ENCODE results near the gene CMTM4.
A peak's percentile ranks its signal among the peaks of the same experiment; 100 is the strongest.

The CMTM4 gene

DNA sequence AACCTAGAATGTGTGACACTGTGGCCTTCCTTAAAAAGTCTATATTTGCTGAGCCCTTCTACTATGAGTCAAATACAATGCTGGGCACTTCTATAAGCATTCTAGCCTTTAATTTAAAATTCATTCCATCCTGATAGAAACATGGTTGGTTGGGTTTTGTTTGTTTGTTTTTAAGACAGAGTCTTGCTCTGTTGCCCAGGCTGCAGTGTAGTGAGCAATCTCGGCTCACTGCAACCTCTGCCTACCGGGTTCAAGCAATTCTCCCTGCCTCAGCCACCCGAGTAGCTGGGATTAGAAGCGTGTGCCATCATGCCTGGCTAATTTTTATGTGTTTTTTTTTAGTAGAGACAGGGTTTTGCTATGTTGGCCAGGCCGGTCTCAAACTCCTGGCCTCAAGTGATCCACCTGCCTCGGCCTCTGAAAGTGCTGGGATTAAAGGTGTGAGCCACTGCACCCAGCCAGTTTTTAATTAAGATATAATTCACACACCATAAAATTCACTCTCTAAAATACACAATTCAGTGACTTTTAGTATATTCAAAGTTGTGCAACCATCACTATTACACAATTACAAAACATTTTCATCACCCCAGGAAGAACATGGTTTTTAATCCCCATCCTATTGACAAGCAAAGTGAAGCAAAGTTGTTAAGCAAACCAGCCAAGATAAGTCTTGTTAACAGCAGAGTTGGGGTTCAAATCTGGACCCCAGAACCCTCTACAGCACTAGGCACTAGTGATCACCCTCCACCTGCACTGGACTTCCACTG, 42.8 kb downstream of the CMTM4 start:
- Mint-ChIP-seq H3K27me3 (peaks cover 36% of the 10 kb centered on the region), H3K27ac (no peak overlapping the region)

DNA sequence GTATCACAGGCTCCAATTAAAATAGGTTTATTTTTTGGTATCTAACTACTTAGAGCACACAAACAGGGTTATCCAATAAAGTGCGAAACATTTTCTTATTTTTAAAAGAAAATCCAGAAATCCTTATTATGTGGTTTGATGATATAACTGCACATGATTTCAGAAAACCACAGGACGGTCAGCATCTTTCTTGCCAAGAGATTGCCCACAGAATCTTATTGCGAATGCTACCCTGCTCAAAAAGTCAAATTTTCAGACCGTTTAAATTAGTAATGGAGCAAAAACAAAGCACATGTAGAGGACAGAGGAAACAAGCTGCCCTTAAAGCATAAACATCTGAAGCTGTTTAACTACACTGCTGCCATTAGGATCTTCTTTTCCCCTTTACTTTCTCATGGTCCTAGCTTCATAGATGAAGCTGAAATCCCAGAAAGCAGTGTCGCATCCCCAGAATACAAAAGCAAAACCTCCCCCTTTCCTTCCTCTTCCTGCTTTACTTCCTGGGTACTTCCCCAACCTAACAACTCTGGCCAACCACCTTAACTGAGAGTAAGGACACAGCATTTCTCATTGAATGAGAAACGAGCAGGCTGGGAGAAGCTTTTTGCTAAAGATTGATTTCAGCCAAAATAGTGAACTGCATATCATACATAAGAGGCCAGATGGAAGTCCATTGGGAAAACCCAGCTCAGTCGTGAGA, 43.7 kb downstream of the CMTM4 start:
- H3K4me1 Mint-ChIP-seq, result peaks cover 18% of the 10 kb centered on the region
- H3K36me3 Mint-ChIP-seq, result no peaks in the 10 kb centered on the region
- H3K9me3 Mint-ChIP-seq, result no peaks in the 10 kb centered on the region
- no peak overlapping the region for H3K27ac Mint-ChIP-seq
- H3K4me3 Mint-ChIP-seq, result no peak overlapping the region
- DNase-seq, result no peak
- CTCF ChIA-PET, result interaction anchor here (1.0 to 3.6 kb wide), 3 partner anchors 9 to 215 kb away, joined by 3 to 28 read pairs (median 6); no protein-coding TSS in a partner anchor
- peaks cover 30% of the 10 kb centered on the region for H3K27me3 Mint-ChIP-seq

More for the DNA sequence above, 42.8 kb downstream of the CMTM4 start:
- Mint-ChIP-seq H3K4me1 (peaks cover 22% of the 10 kb centered on the region), H3K36me3 (no peaks in the 10 kb centered on the region), H3K9me3 (no peaks in the 10 kb centered on the region), H3K4me3 (no peak overlapping the region)
- CTCF ChIA-PET, result interaction anchor here (1.3 to 3.6 kb wide), 2 partner anchors 8 to 214 kb away, joined by 3 to 28 read pairs; no protein-coding TSS in a partner anchor
- DNase-seq, result no peak

DNA sequence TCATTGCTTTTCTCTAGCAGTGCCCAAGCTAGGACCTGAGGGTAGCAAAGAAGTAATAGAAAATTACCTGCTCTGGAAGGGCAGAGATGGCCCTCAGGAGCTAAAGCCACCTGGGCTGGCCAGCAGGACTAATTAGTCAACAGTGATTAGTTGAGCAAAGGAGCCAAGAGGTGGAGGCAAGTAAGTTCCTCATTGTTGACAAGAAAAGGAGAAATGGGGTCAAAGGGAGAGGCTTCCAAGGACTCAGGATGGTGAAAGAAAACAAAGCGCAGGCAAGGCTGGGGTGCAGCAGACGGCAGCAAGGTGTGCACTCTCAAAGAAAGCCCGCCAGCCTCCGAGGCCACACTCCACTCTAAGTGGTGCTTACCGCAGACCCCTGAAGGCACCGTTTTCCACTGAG, 44.6 kb downstream of the CMTM4 start:
- CTCF ChIA-PET, result interaction anchor here (1.0 to 3.6 kb wide), 13 partner anchors 10 to 261 kb away, joined by 3 to 28 read pairs (median 7); no protein-coding TSS in a partner anchor
- Mint-ChIP-seq H3K4me3 (no peak overlapping the region), H3K9me3 (no peaks in the 10 kb centered on the region), H3K36me3 (no peaks in the 10 kb centered on the region), H3K27me3 (peaks cover 26% of the 10 kb centered on the region), H3K27ac (no peak overlapping the region), H3K4me1 (peaks cover 18% of the 10 kb centered on the region)
- DNase-seq, result no peak

DNA sequence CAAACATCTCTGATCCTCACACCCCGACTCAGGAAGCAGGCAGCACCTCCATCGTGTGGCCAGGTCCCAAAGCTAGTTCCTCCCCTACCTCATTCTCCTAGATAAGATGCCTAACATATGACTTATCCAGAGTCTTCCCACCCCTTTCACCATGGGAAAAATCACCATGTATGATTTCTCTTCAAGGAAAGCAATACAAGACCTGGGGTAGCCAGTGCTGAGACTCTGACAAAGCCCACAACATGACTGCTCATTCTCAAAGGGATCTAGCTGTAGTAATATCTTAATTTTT, 45.1 kb downstream of the CMTM4 start:
- H3K27me3 Mint-ChIP-seq, result peaks cover 26% of the 10 kb centered on the region
- peaks cover 18% of the 10 kb centered on the region for H3K4me1 Mint-ChIP-seq
- no peaks in the 10 kb centered on the region for H3K9me3 Mint-ChIP-seq
- no peak overlapping the region for H3K27ac Mint-ChIP-seq
- no peaks in the 10 kb centered on the region for H3K36me3 Mint-ChIP-seq
- CTCF ChIA-PET, result interaction anchor here (0.7 to 3.6 kb wide), 25 partner anchors 8 to 261 kb away, joined by 3 to 28 read pairs (median 6); no protein-coding TSS in a partner anchor
- no peak for DNase-seq
- no peak overlapping the region for H3K4me3 Mint-ChIP-seq

DNA sequence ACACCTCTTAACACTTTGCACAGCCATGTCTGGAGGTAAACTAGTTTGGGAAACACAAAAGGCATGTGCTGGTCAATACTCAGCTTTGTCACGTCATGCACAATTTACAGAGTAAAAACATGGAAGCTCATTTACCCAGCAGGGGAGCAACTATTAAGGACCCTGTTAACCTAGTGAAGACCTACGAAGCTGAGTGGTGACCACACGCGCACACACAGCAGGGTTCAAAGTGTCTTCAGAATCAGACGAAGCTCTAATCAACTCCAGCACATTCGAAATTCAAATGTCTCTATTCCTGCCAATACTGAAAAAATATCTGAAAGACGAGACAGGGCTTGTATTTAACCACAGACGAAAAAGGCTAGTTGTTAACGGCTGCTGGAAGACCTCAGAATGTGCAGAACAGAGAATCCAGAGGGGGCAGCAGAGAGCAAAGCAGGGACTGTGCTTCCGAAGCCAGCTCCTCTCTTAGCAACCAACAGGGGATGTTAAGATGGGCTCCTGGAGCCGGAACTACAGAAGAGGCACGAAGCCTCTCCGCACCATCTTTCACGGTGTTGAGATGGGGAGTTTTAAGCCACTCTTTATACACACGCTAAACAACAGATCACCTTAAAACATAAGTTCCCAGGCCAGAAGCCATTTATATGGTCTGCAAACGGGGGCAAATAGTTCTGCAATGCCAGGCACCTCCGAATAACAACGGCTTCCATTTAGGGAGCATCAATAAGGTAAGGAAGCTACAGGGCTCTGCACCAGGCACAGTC, 45.7 kb downstream of the CMTM4 start:
- Mint-ChIP-seq H3K27me3 (peaks cover 26% of the 10 kb centered on the region), H3K36me3 (no peaks in the 10 kb centered on the region), H3K4me1 (peaks cover 18% of the 10 kb centered on the region), H3K9me3 (no peaks in the 10 kb centered on the region), H3K4me3 (peak overlapping the region; percentile 17), H3K27ac (no peak overlapping the region)
- DNase-seq, result peak; percentile 89
- CTCF ChIA-PET, result interaction anchor here (0.7 to 3.6 kb wide), 30 partner anchors 8 to 260 kb away, joined by 3 to 28 read pairs (median 4); no protein-coding TSS in a partner anchor

DNA sequence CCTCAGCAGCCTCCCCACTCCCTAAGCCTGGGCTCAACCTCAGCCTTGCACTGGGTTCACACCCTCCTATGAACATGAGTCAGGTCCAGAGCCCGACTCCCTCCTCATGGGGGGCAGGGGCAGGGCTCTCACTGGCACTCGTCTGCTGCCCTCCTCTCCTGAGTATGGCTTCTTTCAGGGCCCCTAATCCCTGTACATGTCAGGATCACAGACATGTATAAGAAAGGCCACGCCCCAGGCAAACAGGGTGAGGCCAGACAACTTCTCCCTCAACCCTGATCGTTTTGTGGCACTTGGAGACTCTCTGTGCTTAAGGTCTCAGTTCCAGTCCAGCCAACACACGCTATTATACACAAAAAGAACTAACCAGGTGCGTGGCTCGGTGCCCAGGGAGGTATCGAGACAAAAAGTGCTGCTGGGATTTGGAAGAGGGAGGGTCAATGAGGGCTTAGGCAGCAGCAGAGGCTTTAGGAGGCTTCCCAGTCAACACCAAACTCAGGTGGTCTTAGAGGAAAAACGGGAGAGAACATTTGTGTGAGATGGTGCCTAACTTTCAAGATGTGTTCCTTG, 46.8 kb downstream of the CMTM4 start:
- H3K36me3 Mint-ChIP-seq, result no peaks in the 10 kb centered on the region
- DNase-seq, result no peak
- no peaks in the 10 kb centered on the region for H3K9me3 Mint-ChIP-seq
- peaks cover 18% of the 10 kb centered on the region for H3K4me1 Mint-ChIP-seq
- H3K27me3 Mint-ChIP-seq, result peaks cover 20% of the 10 kb centered on the region
- no peak overlapping the region for H3K27ac Mint-ChIP-seq
- H3K4me3 Mint-ChIP-seq, result no peak overlapping the region
- CTCF ChIA-PET, result interaction anchor here (0.9 to 2.1 kb wide), 9 partner anchors 9 to 218 kb away, joined by 3 to 11 read pairs (median 7); no protein-coding TSS in a partner anchor

DNA sequence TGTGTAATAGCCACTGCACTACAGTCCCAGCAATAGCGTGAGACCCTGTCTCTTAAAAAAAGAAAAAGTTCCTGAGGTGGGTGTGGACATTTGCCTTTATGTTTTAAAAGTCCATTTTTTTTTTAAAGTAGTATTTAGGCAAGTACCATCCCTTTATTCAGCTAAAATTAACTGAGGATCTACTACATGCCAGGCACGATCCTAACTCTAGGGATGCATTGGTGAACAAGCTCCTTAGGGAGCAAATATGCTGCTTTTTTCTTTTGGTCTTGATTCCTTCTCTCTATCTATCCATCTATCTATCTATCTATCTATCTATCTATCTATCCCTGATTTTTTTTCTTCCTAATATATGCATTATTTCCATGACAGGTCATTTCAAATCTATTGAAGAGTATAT, 47.4 kb downstream of the CMTM4 start:
- Mint-ChIP-seq H3K4me3 (no peak overlapping the region), H3K9me3 (no peaks in the 10 kb centered on the region), H3K27ac (no peak overlapping the region), H3K27me3 (peaks cover 18% of the 10 kb centered on the region), H3K4me1 (peaks cover 18% of the 10 kb centered on the region), H3K36me3 (no peaks in the 10 kb centered on the region)
- CTCF ChIA-PET, result interaction anchor here (1.2 to 1.4 kb wide), 2 partner anchors 10 to 13 kb away, joined by 5 to 6 read pairs; no protein-coding TSS in a partner anchor
- DNase-seq, result no peak

DNA sequence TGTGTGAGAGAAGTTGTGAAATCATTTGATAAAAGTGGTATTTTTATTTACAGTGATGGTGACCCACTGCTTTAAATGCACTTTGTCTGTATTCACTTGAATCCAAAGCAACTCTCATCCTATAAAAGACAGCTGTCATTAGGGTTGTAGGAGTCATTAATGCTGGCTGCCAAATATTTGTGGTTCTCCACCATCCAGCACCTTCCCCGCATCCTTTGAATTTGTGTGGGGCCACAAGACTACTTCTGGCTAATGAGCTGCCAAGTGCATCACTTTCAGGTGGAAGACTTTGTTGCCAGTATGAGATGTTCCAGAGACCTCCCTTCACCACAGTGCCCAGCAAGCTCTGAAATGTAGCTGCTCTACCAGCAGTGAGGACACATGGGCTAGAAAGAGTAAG, 48.7 kb downstream of the CMTM4 start:
- H3K27me3 Mint-ChIP-seq, result peaks cover 20% of the 10 kb centered on the region

DNA sequence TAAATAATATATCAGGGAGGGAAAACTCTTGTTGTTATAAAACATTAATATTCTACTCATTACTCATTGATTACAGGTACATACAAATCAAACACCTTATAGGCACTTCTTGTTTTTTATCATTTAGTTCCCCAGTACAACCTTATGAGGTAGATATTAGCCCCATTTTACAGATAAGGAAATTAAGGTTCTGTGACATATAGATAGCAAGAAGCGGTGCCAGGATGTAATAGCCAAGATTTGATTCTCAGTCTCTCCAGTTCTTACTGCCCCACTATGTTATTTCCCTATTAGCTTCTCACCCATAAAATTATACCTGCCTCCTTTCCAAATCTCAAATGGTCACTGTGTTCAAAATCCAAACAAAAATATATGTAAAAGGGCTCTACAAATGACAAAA, 55.2 kb downstream of the CMTM4 start:
- Mint-ChIP-seq H3K4me3 (no peak overlapping the region), H3K9me3 (no peaks in the 10 kb centered on the region), H3K36me3 (no peaks in the 10 kb centered on the region), H3K27ac (no peak overlapping the region), H3K27me3 (peaks cover 31% of the 10 kb centered on the region), H3K4me1 (no peaks in the 10 kb centered on the region)
- no peak for DNase-seq
- CTCF ChIA-PET, result no interaction called here

More for the DNA sequence above, 48.7 kb downstream of the CMTM4 start:
- CTCF ChIA-PET, result interaction anchor here (0.9 to 1.4 kb wide), 2 partner anchors 9 to 39 kb away, joined by 3 to 5 read pairs; no protein-coding TSS in a partner anchor
- H3K36me3 Mint-ChIP-seq, result no peaks in the 10 kb centered on the region
- peaks cover 15% of the 10 kb centered on the region for H3K4me1 Mint-ChIP-seq
- no peak for DNase-seq
- no peak overlapping the region for H3K4me3 Mint-ChIP-seq
- no peaks in the 10 kb centered on the region for H3K9me3 Mint-ChIP-seq
- H3K27ac Mint-ChIP-seq, result no peak overlapping the region

DNA sequence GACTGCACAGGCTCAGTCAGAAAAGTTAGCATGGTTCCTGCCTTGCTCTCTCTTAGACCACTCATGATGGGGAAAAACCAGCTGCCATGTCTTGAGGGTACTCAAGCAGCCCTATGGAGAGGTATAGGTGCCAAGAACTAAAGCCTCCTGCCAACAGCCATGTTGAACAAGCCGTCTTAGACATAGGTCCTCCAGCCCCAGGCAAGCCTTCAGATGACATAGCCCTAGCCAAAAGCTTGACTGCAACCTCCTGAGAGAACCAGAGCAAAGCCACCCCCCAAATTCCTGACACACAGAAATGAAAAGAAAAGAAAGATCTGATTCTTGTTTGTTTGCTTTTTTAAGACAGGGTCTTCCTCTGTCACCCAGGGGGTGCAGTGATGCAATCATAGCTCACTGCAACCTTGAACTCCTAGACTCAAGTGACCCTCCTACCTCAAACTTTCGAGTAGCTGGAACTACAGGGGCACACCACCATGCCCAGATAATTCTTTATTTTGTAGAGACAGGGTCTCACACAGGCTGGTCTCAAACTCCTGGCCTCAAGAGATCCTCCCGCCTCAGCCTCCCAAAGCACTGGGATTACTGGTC, 55.7 kb downstream of the CMTM4 start:
- Mint-ChIP-seq H3K27ac (no peak overlapping the region), H3K36me3 (no peaks in the 10 kb centered on the region), H3K27me3 (peaks cover 31% of the 10 kb centered on the region), H3K4me3 (no peak overlapping the region), H3K4me1 (no peaks in the 10 kb centered on the region), H3K9me3 (no peaks in the 10 kb centered on the region)
- DNase-seq, result no peak
- CTCF ChIA-PET, result no interaction called here

DNA sequence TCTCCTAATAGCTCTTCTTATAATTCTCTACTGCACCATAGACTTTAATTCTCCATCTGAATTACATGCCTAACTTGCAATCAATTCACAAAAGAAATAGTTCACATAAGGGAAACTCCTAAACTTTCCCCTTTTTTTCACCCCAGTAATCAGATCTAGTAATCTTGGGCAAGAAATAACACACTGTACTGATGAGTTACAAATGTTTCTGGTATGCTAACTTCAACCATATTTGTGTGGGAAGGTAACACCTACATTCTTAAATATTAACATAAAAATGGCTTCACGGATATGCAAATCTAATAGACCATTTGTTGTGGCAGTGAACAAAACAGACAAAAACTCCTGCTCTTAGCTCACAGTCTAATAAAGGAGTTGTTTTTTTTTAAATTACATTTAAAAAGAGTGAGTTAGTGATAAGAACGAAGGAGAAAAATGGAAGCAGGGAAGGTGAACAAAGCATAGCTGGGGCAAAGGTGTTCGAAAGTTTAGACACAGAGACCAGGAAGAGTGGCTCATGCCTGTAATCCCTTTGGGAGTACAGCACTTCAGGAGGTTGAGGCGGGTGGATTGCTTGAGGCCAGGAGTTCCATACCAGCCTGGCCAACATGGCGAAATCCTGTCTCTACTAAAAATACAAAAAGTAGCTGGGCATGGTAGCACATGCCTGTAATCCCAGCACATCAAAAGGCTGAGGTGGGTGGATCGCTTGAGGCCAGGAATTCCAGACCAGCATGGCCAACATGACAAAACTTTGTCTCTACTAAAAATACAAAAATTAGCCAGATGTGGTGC, 57.3 kb downstream of the CMTM4 start:
- Mint-ChIP-seq H3K27me3 (peaks cover 35% of the 10 kb centered on the region), H3K27ac (no peak overlapping the region), H3K36me3 (no peaks in the 10 kb centered on the region), H3K4me3 (no peak overlapping the region), H3K4me1 (no peaks in the 10 kb centered on the region), H3K9me3 (no peaks in the 10 kb centered on the region)
- DNase-seq, result no peak
- CTCF ChIA-PET, result interaction anchor here (2.1 kb wide), 1 partner anchor 9 kb away, joined by 5 read pairs; no protein-coding TSS in a partner anchor

DNA sequence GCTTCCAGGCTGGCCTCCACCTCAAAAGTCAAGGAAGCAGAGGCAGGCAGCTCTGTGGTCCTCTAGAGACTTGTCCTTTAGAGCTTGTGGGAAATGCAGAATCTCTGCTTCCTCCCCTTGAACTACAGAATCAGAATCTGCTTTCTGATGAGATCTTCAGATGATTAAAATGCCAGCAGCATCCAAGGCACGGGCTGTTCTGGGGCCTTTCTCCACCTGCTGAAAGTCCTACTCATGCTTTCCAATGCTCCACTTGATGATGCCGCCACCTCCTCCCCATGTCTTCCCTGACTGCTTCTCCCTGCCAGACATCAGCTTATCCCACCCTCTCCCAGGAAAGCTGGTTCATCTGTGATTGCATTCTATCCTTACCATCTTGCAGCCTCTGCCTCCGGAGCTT, 58.7 kb downstream of the CMTM4 start:
- H3K9me3 Mint-ChIP-seq, result no peaks in the 10 kb centered on the region
- peaks cover 31% of the 10 kb centered on the region for H3K27me3 Mint-ChIP-seq

DNA sequence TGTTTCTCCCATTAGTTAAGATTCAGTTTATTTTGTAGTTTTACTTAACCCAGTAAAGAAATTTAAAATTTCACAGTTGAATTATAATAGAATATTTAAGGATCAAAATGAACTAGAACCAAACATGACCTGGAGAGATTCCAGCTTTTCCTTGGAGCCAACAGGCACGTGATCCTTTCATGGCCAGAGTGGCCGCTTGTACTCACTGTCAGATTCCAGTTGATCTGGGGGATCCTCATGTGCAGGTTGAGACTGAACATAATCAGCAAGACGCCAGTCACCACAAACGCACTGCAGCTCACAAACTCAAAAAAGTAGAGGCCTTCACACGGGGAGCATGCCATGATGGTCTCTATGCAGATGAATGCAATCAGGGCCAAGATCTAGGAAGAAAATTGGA, 60.3 kb downstream of the CMTM4 start:
- no peak overlapping the region for H3K27ac Mint-ChIP-seq
- H3K4me3 Mint-ChIP-seq, result no peak overlapping the region
- DNase-seq, result no peak
- peaks cover 30% of the 10 kb centered on the region for H3K27me3 Mint-ChIP-seq
- CTCF ChIA-PET, result interaction anchor here (2.5 kb wide), 1 partner anchor 15 kb away, joined by 11 read pairs; no protein-coding TSS in a partner anchor
- H3K4me1 Mint-ChIP-seq, result no peaks in the 10 kb centered on the region
- H3K36me3 Mint-ChIP-seq, result no peaks in the 10 kb centered on the region
- no peaks in the 10 kb centered on the region for H3K9me3 Mint-ChIP-seq

More for the DNA sequence above, 58.7 kb downstream of the CMTM4 start:
- Mint-ChIP-seq H3K4me3 (no peak overlapping the region), H3K27ac (no peak overlapping the region), H3K36me3 (no peaks in the 10 kb centered on the region), H3K4me1 (no peaks in the 10 kb centered on the region)
- no peak for DNase-seq
- CTCF ChIA-PET, result interaction anchor here (2.1 kb wide), 1 partner anchor 11 kb away, joined by 5 read pairs; no protein-coding TSS in a partner anchor

All from activated naive CD4-positive, alpha-beta T cell treated with anti-CD3 and anti-CD28 coated beads, Interleukin-2, amount 10 ng/mL, durations not matched to agents 7 days and 5 days (primary cell).